ENCODE measurements around the gene RIPOR3. TPM values are rescaled to one million over a fixed set of nuclear protein-coding genes. Genes with fewer than 3 reads are reported as not detected.

RIPOR3 gene
- total and polyA plus RNA-seq, 2 donors from 2014 or later: 10.5 to 14.6 TPM

- DNase-seq (no peak), FAIRE-seq (no peak)
- no peak overlapping the region for H3K27ac ChIP-seq (ENCODE audit: low read depth in 2 of 2, low read length in 2 of 2)
- intact Hi-C loops (cut with DNase I): no loop called here
- H3K36me3 ChIP-seq (ENCODE audit: control insufficient read depth in 2 of 3, insufficient read depth in 3 of 3, low read length in 3 of 3): peaks cover 0 to 19% (median 7%) of the 10 kb centered on the region in 3 donors
- TF ChIP-seq CTCF (IDR thresholded peaks at IDR 0.05; ENCODE audit: borderline replicate concordance, extremely low read depth, insufficient read depth): no peak
- no peaks in the 10 kb centered on the region for H3K9me3 ChIP-seq (ENCODE audit: control insufficient read depth in 2 of 3, insufficient read depth in 1 of 3, low read length in 3 of 3)
- H3K27me3 ChIP-seq (ENCODE audit: control insufficient read depth, insufficient read depth, low read length): no peaks in the 10 kb centered on the region
- H3K4me1 ChIP-seq (ENCODE audit: control insufficient read depth in 2 of 3, insufficient read depth in 2 of 3, low read depth in 1 of 3, low read length in 3 of 3): peaks cover 0 to 12% (median 5%) of the 10 kb centered on the region in 3 donors
- H3K9ac ChIP-seq (ENCODE audit: low read length in 3 of 3): no peak overlapping the region
- H3K4me3 ChIP-seq (ENCODE audit: low read length in 3 of 3): no peak overlapping the region
Observed at GRCh38 chr20:50558483-50558925, 132.8 kb downstream of the RIPOR3 start.

GRCh38 chr20:50557549-50558134 is 133.7 kb downstream of the RIPOR3 start:
- H3K36me3 ChIP-seq (ENCODE audit: control insufficient read depth in 2 of 3, insufficient read depth in 3 of 3, low read length in 3 of 3): peaks cover 0 to 13% (median 7%) of the 10 kb centered on the region in 3 donors
- H3K27me3 ChIP-seq (ENCODE audit: control insufficient read depth, insufficient read depth, low read length): no peaks in the 10 kb centered on the region
- intact Hi-C loops (cut with DNase I): no loop called here
- no peak overlapping the region for H3K9ac ChIP-seq (ENCODE audit: low read length in 3 of 3)
- no peak for TF ChIP-seq CTCF (IDR thresholded peaks at IDR 0.05; ENCODE audit: borderline replicate concordance, extremely low read depth, insufficient read depth)
- DNase-seq: no peak
- H3K9me3 ChIP-seq (ENCODE audit: control insufficient read depth in 2 of 3, insufficient read depth in 1 of 3, low read length in 3 of 3): no peaks in the 10 kb centered on the region
- H3K27ac ChIP-seq (ENCODE audit: low read depth in 2 of 2, low read length in 2 of 2): no peak overlapping the region
- H3K4me3 ChIP-seq (ENCODE audit: low read length in 3 of 3): no peak overlapping the region
- H3K4me1 ChIP-seq (ENCODE audit: control insufficient read depth in 2 of 3, insufficient read depth in 2 of 3, low read depth in 1 of 3, low read length in 3 of 3): peaks cover 0 to 12% (median 0%) of the 10 kb centered on the region in 3 donors
- FAIRE-seq: no peak

- FAIRE-seq (no peak), DNase-seq (no peak)
- intact Hi-C loops (cut with DNase I): no loop called here
- TF ChIP-seq CTCF (IDR thresholded peaks at IDR 0.05; ENCODE audit: borderline replicate concordance, extremely low read depth, insufficient read depth): no peak
- Histone ChIP-seq H3K36me3 (ENCODE audit: control insufficient read depth in 2 of 3, insufficient read depth in 3 of 3, low read length in 3 of 3) (no peaks in the 10 kb centered on the region), H3K4me1 (ENCODE audit: control insufficient read depth in 2 of 3, insufficient read depth in 2 of 3, low read depth in 1 of 3, low read length in 3 of 3) (no peaks in the 10 kb centered on the region), H3K9me3 (ENCODE audit: control insufficient read depth in 2 of 3, insufficient read depth in 1 of 3, low read length in 3 of 3) (no peaks in the 10 kb centered on the region), H3K9ac (ENCODE audit: low read length in 3 of 3) (no peak overlapping the region), H3K27ac (ENCODE audit: low read depth in 2 of 2, low read length in 2 of 2) (no peak overlapping the region), H3K27me3 (ENCODE audit: control insufficient read depth, insufficient read depth, low read length) (no peaks in the 10 kb centered on the region), H3K4me3 (ENCODE audit: low read length in 3 of 3) (no peak overlapping the region)
Observed at GRCh38 chr20:50555662-50556061, 135.7 kb downstream of the RIPOR3 start.

All from kidney (tissue), 14 donors.